SK-N-MC (cell line): ENCODE measurements around the gene IFT20.

ENCODE experiments used
- EZH2 ChIP-seq: fragments of 200-600 bp; sonication (generic); IDR thresholded peaks from one replicate; pipeline ENCODE4 v1.6.1; 2017; ENCODE audit warnings: antibody characterized with exemption
- FOXP2 ChIP-seq: optimal IDR thresholded peaks from 2 replicates; pipeline ENCODE3; 2011; ENCODE audit warnings: mild to moderate bottlenecking, moderate library complexity; ENCODE audit not compliant: insufficient read depth; ENCODE audit errors: extremely low read length, control extremely low read depth
- POLR2AphosphoS5 ChIP-seq: IDR thresholded peaks from 2 replicates; pipeline ENCODE4 v1.6.1; 2012; ENCODE audit warnings: mild to moderate bottlenecking, low read depth, low read length, borderline replicate concordance

DNA sequence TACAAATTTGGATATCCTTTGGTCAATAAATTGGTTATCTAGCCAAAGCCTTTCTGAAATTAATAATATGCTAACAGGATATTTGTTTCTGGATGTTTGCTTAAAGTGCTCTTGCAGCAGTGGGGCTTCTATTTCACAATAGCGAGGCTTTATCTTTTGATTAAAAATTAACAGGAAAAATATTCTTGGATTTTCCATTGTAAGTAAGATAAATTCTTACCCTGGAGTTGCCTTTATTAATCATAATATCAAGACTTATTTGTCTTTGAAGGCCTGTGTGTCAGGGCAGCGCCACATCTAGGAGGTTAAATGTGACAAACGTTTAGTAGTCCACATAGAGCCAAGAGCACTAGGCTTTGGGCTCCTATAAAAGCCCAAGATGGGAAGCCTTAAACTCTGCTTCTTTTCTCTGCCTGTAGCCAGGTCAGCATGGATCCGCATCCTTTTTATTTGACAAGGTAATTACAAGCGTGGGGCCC is 11.0 kb downstream of the IFT20 start:
- no peak for TF ChIP-seq POLR2AphosphoS5
- TF ChIP-seq EZH2 = no peak
- no peak for TF ChIP-seq FOXP2
